Gastroesophageal sphincter (tissue), 3 donors: ENCODE results near the gene EPHA6.

Source experiments
- CTCF ChIP-seq, 4 experiments: fragments of 200-600 bp in 2 of 4; fragments of 450-650 bp in 2 of 4; sonication (generic) in 1 of 4; IDR thresholded peaks; one replicate each; pipeline ENCODE4 v1.5.1; 2017 to 2019; ENCODE audit warnings: antibody characterized with exemption in 4 of 4, mild to moderate bottlenecking in 2 of 4, moderate library complexity in 2 of 4
- EP300 ChIP-seq: sonication (generic); formaldehyde crosslinking; IDR thresholded peaks from one replicate; pipeline ENCODE4 v1.6.1; 2017; ENCODE audit warnings: antibody characterized with exemption, mild to moderate bottlenecking

- TF ChIP-seq EP300 (no peak), CTCF (IDR thresholded peaks at IDR 0.05) (no peak)
Measured at GRCh38 chr3:96961576-96961975, 147.2 kb downstream of the EPHA6 start.
